Spleen (tissue), 11 donors: ENCODE results near the gene ZNF77. TPM values are rescaled to one million over a fixed set of nuclear protein-coding genes. Genes with fewer than 3 reads are reported as not detected.

Experiments used
- DNase-seq: peaks from one replicate; pipeline ENCODE4 v3.0.0-alpha.2; 2020
- H3K27ac ChIP-seq, 8 donors: fragments of 200-600 bp; sonication (generic) in 7 of 8; 1 replicate in 4 of 8; 2 replicates in 4 of 8; pipeline versions ENCODE4 v1.5.0 to v1.8.0; 2016 to 2021; ENCODE audit warnings: inconsistent platforms in 4 of 8, mild to moderate bottlenecking in 4 of 8, moderate library complexity in 1 of 8
- H3K27me3 ChIP-seq, 7 donors: fragments of 200-600 bp; sonication (generic) in 6 of 7; replicated peaks in 1 of 7; 1 replicate in 4 of 7; 2 replicates in 3 of 7; pipeline versions ENCODE4 v1.5.0 to v1.8.0; 2016 to 2021; ENCODE audit warnings: inconsistent platforms in 3 of 7, mild to moderate bottlenecking in 1 of 7
- H3K36me3 ChIP-seq, 6 donors: fragments of 200-600 bp; sonication (generic) in 5 of 6; 1 replicate in 4 of 6; 2 replicates in 2 of 6; pipeline versions ENCODE4 v1.5.0 to v1.8.0; 2016 to 2021; ENCODE audit warnings: inconsistent platforms in 2 of 6
- H3K4me1 ChIP-seq, 6 donors: fragments of 200-600 bp; sonication (generic) in 5 of 6; 1 replicate in 3 of 6; 2 replicates in 3 of 6; pipeline versions ENCODE4 v1.5.0 to v1.8.0; 2016 to 2021; ENCODE audit warnings: inconsistent platforms in 3 of 6
- H3K4me3 ChIP-seq, 8 donors: fragments of 200-600 bp; sonication (generic) in 7 of 8; 1 replicate in 4 of 8; 2 replicates in 4 of 8; pipeline versions ENCODE4 v1.5.0 to v1.8.0; 2016 to 2021; ENCODE audit warnings: inconsistent platforms in 4 of 8, mild to moderate bottlenecking in 4 of 8, moderate library complexity in 2 of 8
- H3K9me3 ChIP-seq, 8 donors: fragments of 200-600 bp; sonication (generic) in 7 of 8; 1 replicate in 4 of 8; 2 replicates in 4 of 8; pipeline versions ENCODE4 v1.5.0 to v1.8.0; 2016 to 2021; ENCODE audit warnings: inconsistent platforms in 4 of 8
- POLR2A ChIP-seq, 3 donors: fragments of 450-650 bp; IDR thresholded peaks; one replicate each; pipeline ENCODE4 v1.5.1; 2017; ENCODE audit warnings: antibody characterized with exemption in 3 of 3, mild to moderate bottlenecking in 1 of 3
- POLR2AphosphoS5 ChIP-seq, 3 donors: sonication (generic); formaldehyde crosslinking; IDR thresholded peaks; one replicate each; pipeline ENCODE4 v1.5.1; 2017; ENCODE audit warnings: antibody characterized with exemption in 3 of 3
- WGBS, 5 donors: extraction: QIAGEN DNeasy Blood & Tissue Kit in 3 of 5; methylation state at CpG; one replicate each; pipeline versions ENCODE4 v1.1.5 to v1.1.7; 2013 to 2018; 5-methylcytosine and 5-hydroxymethylcytosine counted together
- intact Hi-C: fragments of 100-400 bp; cut with DNase I; formaldehyde crosslinking; loops from one replicate; pipeline ENCODE4 v1.15.0; 2023; ENCODE audit warnings: low total_unique reads
- polyA plus RNA-seq, 3 donors: library from polyadenylated mRNA; stranded (reverse); fragments of 200-250 nt; gene quantifications; one replicate each; pipeline ENCODE4 v1.2.1, GENCODE V29; 2013
- total RNA-seq, 7 donors: library from RNA; depleted of rRNA in 3 of 7; stranded (reverse); fragments of >200 nt in 3 of 7; fragmentation: NEBNext Ultra II Directional in 4 of 7; extraction: Animal tissue kit (Norgen Biotek cat#: 25700) in 4 of 7; gene quantifications; one replicate each; pipeline versions ENCODE4 v1.1.0 to v1.2.1, GENCODE V29; 2016 to 2021
- TF ChIP-seq, protein P1 (sequence below), 11 experiments: fragments of 200-600 bp in 7 of 11; fragments of 450-650 bp in 4 of 11; sonication (generic) in 4 of 11; IDR thresholded peaks in 8 of 11; conservative IDR thresholded peaks in 3 of 11; 1 replicate in 7 of 11; 2 replicates in 4 of 11; pipeline versions ENCODE4 v1.4.0 to v1.8.0; 2016 to 2021; ENCODE audit warnings: antibody characterized with exemption in 11 of 11, inconsistent platforms in 4 of 11, mild to moderate bottlenecking in 1 of 11
- donor health status: healthy with polysubstance abuse.
- donor health status: DM: no; HTN: no; CAD: no; lungs with moderate emphysema.
- donor health status: DM: no; HTN: no; CAD: no.
- donor health status: Bipolar disorder and iron deficiency.
- donor health status: healthy.
- donor health status: DM: no; HTN: no; CAD: no.
- donor health status: DM: yes; HTN: yes; CAD: no.

ZNF77 gene
- total and polyA plus RNA-seq, 10 donors = 2.2 to 7.5 (median 4.3) TPM

DNA sequence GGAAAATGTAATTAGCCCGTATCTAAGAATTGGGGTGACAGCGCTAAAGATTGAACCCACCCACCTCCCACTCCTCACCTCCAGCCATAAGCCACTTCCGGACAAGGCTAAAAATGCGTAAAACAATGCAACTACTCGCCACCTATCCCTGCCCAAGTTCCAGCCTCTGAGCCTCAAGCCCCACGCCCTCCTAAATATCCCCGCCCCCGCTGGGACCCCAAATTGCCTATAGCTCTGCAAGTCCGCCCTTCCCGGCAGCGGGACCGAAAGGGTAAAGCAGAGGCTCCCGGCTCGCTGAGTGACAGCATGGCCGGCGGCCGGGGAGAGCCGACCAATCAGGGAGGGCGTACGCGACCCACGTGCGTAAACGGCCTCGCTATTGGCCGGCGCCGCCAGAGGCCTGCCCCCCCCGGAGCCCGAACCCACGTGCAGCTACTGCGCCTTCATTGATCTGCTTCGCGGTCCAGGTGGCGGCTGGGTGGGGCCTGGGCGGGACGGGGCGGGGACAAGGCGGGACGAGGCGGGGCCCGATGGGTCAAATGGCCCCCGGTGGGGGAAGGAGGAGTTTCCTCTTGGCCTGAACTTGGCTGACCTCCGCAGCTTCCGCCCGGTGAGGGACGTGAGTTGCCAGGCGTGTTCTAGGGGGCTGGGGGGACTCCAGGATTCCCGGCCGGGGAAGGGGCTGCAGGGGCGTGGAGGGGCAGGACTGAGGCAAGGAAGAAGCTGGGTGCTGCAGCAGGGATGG lies 32.4 kb upstream of the ZNF77 start, which contains the start of gene TLE6:
TLE6 (plus strand) TSS at position 564 of the 745 bp plus-strand sequence. CDS start 670 bp downstream, outside the sequence.
- peaks cover 20 to 66% (median 53%) of the 10 kb centered on the region in 6 donors for H3K4me1 ChIP-seq
- no peaks in the 10 kb centered on the region for H3K9me3 ChIP-seq
- peaks cover 0 to 31% (median 0%) of the 10 kb centered on the region in 7 donors for H3K27me3 ChIP-seq
- 1 to 4% (median 1%) methylated on average over 16 to 51 of the region's 51 CpGs for WGBS, 5 donors
- H3K4me3 ChIP-seq = peak within 1 kb of the TSS; percentile 14 to 74 (median 46)
- no peaks in the 10 kb centered on the region for H3K36me3 ChIP-seq
- peak; percentile 95 for DNase-seq
- TF ChIP-seq, protein P1, sequence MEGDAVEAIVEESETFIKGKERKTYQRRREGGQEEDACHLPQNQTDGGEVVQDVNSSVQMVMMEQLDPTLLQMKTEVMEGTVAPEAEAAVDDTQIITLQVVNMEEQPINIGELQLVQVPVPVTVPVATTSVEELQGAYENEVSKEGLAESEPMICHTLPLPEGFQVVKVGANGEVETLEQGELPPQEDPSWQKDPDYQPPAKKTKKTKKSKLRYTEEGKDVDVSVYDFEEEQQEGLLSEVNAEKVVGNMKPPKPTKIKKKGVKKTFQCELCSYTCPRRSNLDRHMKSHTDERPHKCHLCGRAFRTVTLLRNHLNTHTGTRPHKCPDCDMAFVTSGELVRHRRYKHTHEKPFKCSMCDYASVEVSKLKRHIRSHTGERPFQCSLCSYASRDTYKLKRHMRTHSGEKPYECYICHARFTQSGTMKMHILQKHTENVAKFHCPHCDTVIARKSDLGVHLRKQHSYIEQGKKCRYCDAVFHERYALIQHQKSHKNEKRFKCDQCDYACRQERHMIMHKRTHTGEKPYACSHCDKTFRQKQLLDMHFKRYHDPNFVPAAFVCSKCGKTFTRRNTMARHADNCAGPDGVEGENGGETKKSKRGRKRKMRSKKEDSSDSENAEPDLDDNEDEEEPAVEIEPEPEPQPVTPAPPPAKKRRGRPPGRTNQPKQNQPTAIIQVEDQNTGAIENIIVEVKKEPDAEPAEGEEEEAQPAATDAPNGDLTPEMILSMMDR (IDR thresholded peaks at IDR 0.05 in 8 of 11, conservative IDR thresholded peaks at IDR 0.05 in 3 of 11) = no peak
- TF ChIP-seq POLR2AphosphoS5 (IDR thresholded peaks at IDR 0.05) (peak; percentile 34 to 81 (median 72)), POLR2A (IDR thresholded peaks at IDR 0.05) (no peak)
- peak within 1 kb of the TSS in 7 of 8 donors; percentile 18 to 85 (median 72) for H3K27ac ChIP-seq
- intact Hi-C loops = loop anchor here (10.0 kb wide), 1 partner anchor 58 kb away; no protein-coding TSS in a partner anchor

DNA sequence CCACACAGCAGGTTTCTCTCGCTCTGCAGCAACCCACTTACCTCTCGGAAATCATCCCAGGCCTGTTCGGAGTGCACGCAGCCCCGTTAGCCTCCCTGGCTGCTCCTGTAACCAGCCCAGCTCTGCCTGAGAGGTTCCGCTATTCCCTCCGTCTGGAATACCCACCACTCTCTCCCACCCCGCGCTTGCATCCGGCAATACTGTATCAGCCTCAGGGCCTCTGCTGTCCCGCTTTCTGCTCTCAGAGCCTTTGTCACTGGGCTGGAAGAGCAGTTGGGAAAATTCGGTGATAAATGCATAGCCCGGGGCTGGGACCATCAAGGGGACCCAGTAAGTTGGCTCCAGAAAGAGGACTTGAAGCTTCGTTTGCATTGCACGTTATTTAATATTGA lies 31.8 kb upstream of the ZNF77 start:
- intact Hi-C loops = loop anchor here (10.0 kb wide), 1 partner anchor 58 kb away; no protein-coding TSS in a partner anchor
- peak overlapping the region; percentile 14 to 74 (median 46) for H3K4me3 ChIP-seq
- H3K27ac ChIP-seq = peak overlapping the region in 7 of 8 donors; percentile 18 to 85 (median 72)
- no peak for DNase-seq
- no peaks in the 10 kb centered on the region for H3K36me3 ChIP-seq
- TF ChIP-seq POLR2AphosphoS5 (IDR thresholded peaks at IDR 0.05) (no peak), POLR2A (IDR thresholded peaks at IDR 0.05) (no peak)
- TF ChIP-seq, protein P1 (IDR thresholded peaks at IDR 0.05 in 8 of 11, conservative IDR thresholded peaks at IDR 0.05 in 3 of 11) = no peak
- H3K4me1 ChIP-seq = peaks cover 20 to 72% (median 56%) of the 10 kb centered on the region in 6 donors
- H3K9me3 ChIP-seq = no peaks in the 10 kb centered on the region
- H3K27me3 ChIP-seq = peaks cover 0 to 26% (median 0%) of the 10 kb centered on the region in 7 donors
- 10 to 19% (median 16%) methylated on average over 15 of the region's 15 CpGs for WGBS, 5 donors

DNA sequence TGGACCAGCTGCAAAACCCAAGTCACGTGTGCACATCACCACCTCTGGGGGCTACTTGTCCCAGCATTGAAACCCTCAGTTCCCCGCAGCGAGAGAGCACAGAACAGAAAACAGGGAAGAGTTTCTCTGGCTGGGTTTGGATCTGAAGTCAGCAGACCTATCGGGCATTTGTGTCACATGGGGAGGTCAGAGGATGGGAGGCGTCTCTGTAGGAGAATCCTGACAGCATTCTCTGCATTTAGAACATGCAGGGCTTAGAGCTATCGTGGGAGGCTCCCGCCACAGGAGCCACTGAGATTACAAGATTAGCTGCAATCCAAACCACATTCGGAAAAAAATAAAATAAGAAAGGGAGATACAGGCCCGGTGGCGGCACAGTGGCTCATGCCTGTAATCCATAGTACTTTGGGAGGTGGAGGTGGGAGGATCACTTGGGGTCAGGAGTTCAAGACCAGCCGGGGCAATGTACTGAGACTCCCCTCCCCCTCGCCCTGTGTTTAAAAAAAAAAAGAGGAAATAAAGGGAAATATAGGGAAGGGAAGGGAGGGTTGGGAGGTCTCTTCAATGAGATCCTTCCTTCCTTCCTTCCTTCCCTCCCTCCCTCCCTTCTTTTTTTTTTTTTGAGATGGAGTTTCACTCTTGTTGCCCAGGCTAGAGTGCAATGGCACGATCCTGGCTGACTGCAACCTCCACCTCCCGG lies 29.7 kb upstream of the ZNF77 start:
- WGBS, 5 donors = 7 to 13% (median 8%) methylated on average over 13 to 14 of the region's 14 CpGs
- peaks cover 0 to 26% (median 0%) of the 10 kb centered on the region in 7 donors for H3K27me3 ChIP-seq
- intact Hi-C loops = loop anchor here (10.0 kb wide), 1 partner anchor 60 kb away; no protein-coding TSS in a partner anchor
- no peak overlapping the region for H3K4me3 ChIP-seq
- peak overlapping the region; percentile 19 to 85 (median 74) for H3K27ac ChIP-seq
- peak in 2 of 3 donors; percentile 22 to 40 for TF ChIP-seq POLR2AphosphoS5 (IDR thresholded peaks at IDR 0.05)
- TF ChIP-seq, protein P1 (IDR thresholded peaks at IDR 0.05 in 8 of 11, conservative IDR thresholded peaks at IDR 0.05 in 3 of 11) = no peak
- H3K9me3 ChIP-seq = no peaks in the 10 kb centered on the region
- H3K36me3 ChIP-seq = no peaks in the 10 kb centered on the region
- H3K4me1 ChIP-seq = peaks cover 20 to 90% (median 70%) of the 10 kb centered on the region in 6 donors
- no peak for DNase-seq
